ENCODE data around the gene CAD.

The CAD gene

DNA sequence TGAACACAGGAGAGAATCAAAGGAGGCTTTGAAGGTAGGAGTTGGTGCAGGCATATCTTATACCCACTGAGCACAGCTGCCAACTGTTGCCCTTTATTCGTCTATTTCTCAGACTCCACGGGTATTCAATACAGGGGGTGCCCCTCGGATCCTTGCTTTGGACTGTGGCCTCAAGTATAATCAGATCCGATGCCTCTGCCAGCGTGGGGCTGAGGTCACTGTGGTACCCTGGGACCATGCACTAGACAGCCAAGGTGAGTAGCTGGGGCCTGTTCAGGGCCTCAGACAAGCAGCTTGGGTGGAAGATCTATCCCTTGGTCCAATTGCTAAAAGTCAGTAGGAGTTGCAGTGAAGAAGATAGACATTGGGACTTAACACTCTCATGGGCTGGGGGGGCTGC lies 5.2 kb downstream of the CAD start:
- no peak for DNase-seq (ENCODE audit: extremely low read depth in 1 of 2, low read depth in 1 of 2)

DNA sequence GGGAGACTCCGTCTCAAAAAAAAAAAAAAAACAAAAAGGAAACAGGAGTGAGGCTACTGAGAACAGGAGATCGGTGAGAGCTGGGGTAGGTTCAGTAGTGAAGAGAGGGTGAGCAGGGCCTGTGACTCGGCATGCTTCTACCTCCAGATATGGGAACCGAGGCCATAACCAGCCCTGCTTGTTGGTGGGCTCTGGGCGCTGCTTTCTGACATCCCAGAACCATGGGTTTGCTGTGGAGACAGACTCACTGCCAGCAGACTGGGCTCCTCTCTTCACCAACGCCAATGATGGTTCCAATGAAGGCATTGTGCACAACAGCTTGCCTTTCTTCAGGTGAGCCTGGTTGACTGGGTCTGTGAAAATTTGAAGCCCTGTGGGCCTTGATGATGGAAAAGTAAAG lies 6.2 kb downstream of the CAD start:
- DNase-seq (ENCODE audit: extremely low read depth in 1 of 2, low read depth in 1 of 2): no peak

GRCh38 chr2:27225526-27225925 lies 8.4 kb downstream of the CAD start:
- no peak for DNase-seq (ENCODE audit: extremely low read depth in 1 of 2, low read depth in 1 of 2)

- DNase-seq (ENCODE audit: extremely low read depth in 1 of 2, low read depth in 1 of 2): no peak
Observed at GRCh38 chr2:27227501-27227900, 10.3 kb downstream of the CAD start.

DNA sequence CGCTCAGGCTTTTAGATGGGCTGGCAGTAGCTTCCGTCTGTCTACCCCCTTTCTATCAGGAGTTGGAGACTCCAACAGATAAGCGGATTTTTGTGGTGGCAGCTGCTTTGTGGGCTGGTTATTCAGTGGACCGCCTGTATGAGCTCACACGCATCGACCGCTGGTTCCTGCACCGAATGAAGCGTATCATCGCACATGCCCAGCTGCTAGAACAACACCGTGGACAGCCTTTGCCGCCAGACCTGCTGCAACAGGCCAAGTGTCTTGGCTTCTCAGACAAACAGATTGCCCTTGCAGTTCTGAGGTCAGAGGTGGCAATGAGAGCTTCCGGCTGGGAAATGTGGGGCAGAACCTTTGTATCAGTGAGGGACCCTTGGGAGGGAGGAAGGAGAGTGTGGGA lies 14.8 kb downstream of the CAD start:
- DNase-seq (ENCODE audit: extremely low read depth in 1 of 2, low read depth in 1 of 2): no peak

GRCh38 chr2:27233341-27233740 lies 16.2 kb downstream of the CAD start:
- DNase-seq (ENCODE audit: extremely low read depth in 1 of 2, low read depth in 1 of 2): no peak

DNA sequence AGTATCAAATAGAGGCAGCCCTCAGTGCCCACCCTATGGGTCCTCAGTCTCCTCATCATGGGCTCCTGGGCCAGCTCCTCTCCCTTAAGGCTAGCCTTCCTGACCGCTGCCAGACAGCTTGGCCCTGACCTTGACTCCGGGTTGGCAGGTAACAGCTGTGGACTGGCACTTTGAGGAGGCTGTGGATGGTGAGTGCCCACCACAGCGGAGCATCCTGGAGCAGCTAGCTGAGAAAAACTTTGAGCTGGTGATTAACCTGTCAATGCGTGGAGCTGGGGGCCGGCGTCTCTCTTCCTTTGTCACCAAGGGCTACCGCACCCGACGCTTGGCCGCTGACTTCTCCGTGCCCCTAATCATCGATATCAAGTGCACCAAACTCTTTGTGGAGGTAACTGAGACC lies 19.0 kb downstream of the CAD start:
- DNase-seq (ENCODE audit: extremely low read depth in 1 of 2, low read depth in 1 of 2): no peak

DNA sequence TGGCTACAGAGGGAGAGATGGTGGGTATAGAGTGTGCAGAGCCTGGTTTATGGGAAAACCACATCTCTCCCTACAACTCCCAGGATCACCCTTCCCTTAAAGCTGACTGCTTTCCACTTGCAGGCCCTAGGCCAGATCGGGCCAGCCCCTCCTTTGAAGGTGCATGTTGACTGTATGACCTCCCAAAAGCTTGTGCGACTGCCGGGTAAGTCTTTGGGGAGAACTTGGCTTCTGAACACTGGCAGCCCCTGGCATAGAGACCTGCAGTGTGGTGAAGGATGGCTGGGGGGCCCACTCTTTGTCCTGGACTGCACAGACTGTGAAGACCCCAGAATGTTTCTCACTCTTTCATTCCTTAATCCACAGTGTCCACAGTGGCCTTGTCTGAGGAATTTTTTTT lies 19.5 kb downstream of the CAD start:
- no peak for DNase-seq (ENCODE audit: extremely low read depth in 1 of 2, low read depth in 1 of 2)

DNA sequence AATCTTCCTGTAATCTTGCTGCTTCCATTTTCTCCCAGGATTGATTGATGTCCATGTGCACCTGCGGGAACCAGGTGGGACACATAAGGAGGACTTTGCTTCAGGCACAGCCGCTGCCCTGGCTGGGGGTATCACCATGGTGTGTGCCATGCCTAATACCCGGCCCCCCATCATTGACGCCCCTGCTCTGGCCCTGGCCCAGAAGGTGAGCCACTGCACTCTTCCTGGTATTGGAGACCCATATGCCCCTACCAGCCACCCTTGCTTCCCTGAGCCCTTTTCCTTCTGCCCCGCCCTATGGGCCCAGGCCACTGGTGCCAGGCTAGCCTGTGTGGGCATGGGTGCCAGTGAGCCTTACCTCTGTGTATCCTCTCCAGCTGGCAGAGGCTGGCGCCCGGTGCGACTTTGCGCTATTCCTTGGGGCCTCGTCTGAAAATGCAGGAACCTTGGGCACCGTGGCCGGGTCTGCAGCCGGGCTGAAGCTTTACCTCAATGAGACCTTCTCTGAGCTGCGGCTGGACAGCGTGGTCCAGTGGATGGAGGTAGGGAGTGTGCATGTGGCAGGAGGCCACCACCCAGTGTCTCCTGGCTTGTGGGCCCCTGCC lies 20.3 kb downstream of the CAD start:
- no peak for DNase-seq (ENCODE audit: extremely low read depth in 1 of 2, low read depth in 1 of 2)

GRCh38 chr2:27238976-27239375 lies 21.8 kb downstream of the CAD start:
- no peak for DNase-seq (ENCODE audit: extremely low read depth in 1 of 2, low read depth in 1 of 2)

- DNase-seq (ENCODE audit: extremely low read depth in 1 of 2, low read depth in 1 of 2): no peak
Observed at GRCh38 chr2:27240406-27240805, 23.2 kb downstream of the CAD start.

DNA sequence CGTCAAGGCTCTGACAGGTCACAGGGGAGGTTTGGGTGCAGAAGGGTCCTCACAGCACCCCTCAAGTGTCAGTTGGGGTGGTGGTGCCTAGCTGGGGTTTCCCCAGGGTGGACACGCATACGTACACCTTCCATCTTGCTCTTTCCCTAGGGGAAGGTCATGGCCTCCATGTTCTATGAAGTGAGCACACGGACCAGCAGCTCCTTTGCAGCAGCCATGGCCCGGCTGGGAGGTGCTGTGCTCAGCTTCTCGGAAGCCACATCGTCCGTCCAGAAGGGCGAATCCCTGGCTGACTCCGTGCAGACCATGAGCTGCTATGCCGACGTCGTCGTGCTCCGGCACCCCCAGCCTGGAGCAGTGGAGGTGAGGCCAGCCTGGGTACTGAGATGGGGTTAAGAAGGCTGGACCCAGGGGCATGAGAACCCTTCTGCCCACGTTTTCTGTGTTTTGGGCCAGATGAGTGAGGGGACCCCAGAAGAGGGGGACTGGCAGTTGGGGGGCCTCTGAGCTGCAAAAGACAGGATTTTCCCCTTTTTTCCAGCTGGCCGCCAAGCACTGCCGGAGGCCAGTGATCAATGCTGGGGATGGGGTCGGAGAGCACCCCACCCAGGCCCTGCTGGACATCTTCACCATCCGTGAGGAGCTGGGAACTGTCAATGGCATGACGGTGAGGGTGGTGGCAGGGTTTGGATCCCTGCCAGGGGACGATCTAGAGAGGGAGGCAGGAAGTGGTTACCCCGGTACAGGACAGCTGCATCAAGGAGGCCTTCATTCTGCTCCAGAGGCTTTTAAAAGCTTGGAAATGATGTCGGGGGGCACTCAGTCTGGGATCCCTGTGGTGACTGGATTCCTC lies 24.8 kb downstream of the CAD start:
- DNase-seq (ENCODE audit: extremely low read depth in 1 of 2, low read depth in 1 of 2): no peak

DNA sequence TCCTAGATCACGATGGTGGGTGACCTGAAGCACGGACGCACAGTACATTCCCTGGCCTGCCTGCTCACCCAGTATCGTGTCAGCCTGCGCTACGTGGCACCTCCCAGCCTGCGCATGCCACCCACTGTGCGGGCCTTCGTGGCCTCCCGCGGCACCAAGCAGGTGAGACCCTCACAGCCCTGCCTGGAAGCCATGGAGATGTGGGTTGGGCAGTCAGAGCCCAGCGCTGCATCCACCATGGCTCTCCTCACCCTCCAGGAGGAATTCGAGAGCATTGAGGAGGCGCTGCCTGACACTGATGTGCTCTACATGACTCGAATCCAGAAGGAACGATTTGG lies 25.4 kb downstream of the CAD start:
- DNase-seq (ENCODE audit: extremely low read depth in 1 of 2, low read depth in 1 of 2): no peak

DNA sequence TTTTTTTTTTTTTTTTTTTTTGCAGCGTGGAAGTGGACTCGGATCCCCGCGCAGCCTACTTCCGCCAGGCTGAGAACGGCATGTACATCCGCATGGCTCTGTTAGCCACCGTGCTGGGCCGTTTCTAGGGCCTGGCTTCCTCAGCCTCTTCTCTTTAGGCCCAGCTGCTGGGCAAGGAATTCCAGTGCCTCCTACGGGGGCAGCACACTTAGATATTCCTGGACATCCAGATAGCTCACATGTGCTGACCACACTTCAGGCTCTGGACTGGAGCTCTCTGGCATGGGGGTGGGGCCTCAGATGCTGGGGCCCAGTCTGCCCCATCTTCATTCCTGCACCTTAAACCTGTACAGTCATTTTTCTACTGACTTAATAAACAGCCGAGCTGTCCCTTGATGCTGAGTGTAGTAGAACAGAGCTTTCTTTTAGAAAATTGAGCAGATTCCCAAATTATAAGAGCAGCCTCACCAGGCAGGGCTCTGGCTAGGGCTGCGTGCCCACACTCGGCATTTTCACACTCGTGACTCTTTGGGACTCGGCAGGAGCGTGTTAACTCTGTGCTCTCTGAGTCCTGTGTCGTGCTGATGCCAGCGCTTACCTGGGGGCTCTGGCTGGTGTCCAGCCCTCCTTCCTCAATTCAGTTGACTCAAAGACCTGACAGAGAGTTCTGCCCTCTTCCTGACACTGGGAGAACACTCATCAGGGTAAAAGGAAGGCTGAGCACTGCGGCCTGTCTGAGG lies 26.4 kb downstream of the CAD start:
- DNase-seq (ENCODE audit: extremely low read depth in 1 of 2, low read depth in 1 of 2): no peak

- no peak for DNase-seq (ENCODE audit: extremely low read depth in 1 of 2, low read depth in 1 of 2)
Observed at GRCh38 chr2:27245116-27245515, 27.9 kb downstream of the CAD start.

GRCh38 chr2:27245626-27246025 lies 28.5 kb downstream of the CAD start:
- no peak for DNase-seq (ENCODE audit: extremely low read depth in 1 of 2, low read depth in 1 of 2)

DNA sequence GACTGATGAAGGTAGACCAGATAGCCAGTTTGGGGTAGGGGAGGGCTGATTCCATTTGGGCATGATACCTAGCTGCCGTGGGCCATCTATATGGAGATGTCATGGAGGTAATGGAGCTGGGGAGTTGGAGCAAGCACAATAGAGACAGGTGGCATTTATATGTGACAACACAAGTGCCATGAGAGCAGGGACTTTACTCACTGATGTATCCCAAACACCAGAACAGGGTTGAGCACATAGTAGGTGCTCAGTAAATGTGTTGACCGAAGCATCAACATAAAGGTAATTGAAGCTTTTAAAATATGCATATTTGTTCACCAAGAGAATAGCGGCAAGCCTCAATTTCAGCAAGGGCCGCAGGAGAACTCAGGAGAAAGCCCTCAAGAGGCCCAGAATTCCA lies 30.7 kb downstream of the CAD start:
- no peak for DNase-seq (ENCODE audit: extremely low read depth in 1 of 2, low read depth in 1 of 2)

DNA sequence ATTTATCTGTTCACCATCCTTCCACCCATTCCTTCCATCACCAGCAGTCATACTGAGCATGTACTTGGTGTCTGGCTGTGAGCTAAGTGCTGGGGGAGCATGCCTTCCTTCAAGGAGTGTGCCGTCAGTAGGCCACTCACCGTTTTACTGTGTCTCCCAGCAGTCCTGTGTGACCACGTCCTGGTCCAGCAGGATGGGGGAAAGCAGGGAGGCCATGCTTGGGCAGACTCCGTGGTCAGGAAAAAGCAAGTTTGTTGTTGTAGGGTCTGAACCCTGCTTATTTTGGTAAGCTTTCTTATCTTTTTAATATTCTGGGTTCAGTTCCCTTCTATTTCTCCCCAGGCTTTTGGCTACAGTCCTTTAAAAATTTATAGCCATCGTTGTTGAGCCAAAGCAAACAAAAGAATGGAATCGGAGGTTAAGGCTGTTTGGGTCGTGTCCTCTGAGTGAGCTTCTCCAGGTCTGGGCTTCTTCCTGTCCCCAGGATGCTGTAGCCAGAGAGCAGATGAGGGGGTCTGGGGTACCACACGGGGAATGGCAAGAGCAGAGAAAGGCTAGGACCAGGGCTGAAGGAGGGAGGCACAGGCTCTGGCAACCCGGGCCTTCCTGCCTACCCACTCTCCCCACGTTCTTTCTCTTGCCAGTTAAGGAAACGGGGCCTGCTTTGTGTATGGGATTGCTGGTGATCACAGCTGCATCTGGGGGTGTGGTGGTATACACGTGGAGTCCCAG lies 32.2 kb downstream of the CAD start:
- DNase-seq (ENCODE audit: extremely low read depth in 1 of 2, low read depth in 1 of 2): no peak

GRCh38 chr2:27249891-27250651 lies 32.9 kb downstream of the CAD start:
- DNase-seq (ENCODE audit: extremely low read depth in 1 of 2, low read depth in 1 of 2): peak; percentile 16 to 24

- DNase-seq (ENCODE audit: extremely low read depth in 1 of 2, low read depth in 1 of 2): no peak
Observed at GRCh38 chr2:27250652-27251379, 33.6 kb downstream of the CAD start.
